ENCODE results near the gene USP53.
"Not testable (repeated sequence)": the region's sequence is repeated elsewhere in the genome, so short reads cannot be mapped to it uniquely, and the experiment has no call there.

Gene USP53

DNA sequence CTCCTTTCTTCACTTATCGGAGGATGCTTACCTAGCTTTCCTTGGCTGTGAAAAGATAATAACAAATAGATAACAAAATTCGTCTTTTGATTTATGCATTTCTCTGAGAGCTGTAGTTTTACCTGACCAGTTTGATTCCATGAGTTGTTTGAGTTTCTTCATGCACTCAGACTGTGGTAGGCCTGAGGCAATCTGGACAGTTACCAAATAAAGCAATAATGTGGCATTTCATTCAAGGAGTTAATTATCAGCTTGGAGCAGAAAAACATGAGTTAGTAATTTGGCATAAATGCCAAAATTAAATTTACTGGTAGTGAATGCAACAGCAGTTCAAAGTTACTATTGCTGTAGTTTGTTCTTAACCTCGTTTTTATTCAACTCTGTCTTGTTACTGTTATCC lies 56.0 kb downstream of the USP53 start:
- no peak for DNase-seq (ENCODE audit: low read depth in 1 of 2, low spot score in 1 of 2)

DNA sequence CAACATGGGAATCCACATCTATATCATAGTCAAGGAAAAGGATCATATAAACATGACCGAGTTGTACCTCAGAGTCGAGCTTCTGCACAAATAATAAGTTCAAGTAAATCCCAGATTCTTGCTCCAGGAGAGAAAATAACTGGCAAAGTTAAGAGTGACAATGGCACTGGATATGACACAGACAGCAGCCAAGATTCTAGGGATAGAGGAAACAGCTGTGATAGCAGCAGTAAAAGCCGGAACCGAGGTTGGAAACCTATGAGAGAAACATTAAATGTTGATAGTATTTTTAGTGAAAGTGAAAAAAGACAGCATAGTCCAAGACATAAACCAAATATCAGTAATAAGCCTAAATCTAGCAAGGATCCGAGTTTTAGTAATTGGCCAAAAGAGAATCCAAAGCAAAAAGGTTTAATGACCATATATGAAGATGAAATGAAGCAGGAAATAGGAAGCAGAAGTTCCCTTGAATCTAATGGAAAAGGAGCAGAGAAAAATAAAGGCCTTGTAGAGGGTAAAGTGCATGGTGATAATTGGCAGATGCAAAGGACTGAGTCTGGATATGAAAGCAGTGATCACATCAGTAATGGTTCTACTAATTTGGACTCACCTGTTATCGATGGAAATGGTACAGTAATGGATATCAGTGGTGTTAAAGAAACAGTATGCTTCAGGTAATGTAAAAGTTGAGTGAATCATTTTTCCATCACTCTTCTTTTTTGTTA lies 59.0 kb downstream of the USP53 start:
- DNase-seq (ENCODE audit: low read depth in 1 of 2, low spot score in 1 of 2): no peak

DNA sequence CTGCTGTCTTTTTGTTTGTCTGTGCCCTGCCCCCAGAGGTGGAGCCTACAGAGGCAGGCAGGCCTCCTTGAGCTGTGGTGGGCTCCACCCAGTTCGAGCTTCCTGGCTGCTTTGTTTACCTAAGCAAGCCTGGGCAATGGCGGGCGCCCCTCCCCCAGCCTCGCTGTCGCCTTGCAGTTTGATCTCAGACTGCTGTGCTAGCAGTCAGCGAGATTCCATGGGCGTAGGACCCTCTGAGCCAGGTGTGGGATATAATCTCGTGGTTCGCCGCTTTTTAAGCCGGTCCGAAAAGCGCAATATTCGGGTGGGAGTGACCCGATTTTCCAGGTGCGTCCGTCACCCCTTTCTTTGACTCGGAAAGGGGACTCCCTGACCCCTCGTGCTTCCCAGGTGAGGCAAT lies 67.0 kb downstream of the USP53 start:
- not testable (repeated sequence) for DNase-seq (ENCODE audit: low read depth in 1 of 2, low spot score in 1 of 2)

DNA sequence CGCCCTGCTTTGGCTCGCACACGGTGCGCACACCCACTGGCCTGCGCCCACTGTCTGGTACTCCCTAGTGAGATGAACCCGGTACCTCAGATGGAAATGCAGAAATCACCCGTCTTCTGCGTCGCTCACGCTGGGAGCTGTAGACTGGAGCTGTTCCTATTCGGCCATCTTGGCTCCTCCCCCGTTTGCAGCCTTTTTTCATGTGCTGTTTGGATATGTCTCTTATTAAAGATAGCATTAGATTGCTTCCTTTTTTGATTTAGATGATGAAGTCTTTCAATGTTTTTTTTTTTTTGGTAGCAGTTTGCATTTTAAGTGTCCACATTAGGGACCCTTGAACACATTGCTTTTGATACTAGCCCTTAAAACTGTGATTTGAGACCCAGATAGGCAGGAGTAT lies 67.4 kb downstream of the USP53 start:
- not testable (repeated sequence) for DNase-seq (ENCODE audit: low read depth in 1 of 2, low spot score in 1 of 2)

DNA sequence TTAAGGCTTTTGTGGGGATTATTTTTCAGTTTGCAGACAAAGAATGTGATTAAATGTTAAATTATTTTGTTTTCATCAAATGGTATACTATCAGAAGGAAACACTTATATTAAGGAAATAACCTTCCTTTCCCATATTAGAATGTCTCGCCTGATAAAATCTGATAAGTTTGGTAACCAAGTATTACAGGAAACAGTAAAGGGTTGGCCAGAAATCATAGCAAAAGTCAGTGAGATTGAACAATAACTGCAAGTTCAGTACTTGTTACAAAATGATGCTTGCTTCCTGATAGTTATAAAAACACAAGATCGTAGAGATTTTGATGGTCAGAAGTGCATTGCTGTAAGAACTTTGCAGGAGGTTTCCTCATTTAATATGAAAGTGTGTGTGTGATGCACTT lies 68.9 kb downstream of the USP53 start:
- DNase-seq (ENCODE audit: low read depth in 1 of 2, low spot score in 1 of 2): no peak

DNA sequence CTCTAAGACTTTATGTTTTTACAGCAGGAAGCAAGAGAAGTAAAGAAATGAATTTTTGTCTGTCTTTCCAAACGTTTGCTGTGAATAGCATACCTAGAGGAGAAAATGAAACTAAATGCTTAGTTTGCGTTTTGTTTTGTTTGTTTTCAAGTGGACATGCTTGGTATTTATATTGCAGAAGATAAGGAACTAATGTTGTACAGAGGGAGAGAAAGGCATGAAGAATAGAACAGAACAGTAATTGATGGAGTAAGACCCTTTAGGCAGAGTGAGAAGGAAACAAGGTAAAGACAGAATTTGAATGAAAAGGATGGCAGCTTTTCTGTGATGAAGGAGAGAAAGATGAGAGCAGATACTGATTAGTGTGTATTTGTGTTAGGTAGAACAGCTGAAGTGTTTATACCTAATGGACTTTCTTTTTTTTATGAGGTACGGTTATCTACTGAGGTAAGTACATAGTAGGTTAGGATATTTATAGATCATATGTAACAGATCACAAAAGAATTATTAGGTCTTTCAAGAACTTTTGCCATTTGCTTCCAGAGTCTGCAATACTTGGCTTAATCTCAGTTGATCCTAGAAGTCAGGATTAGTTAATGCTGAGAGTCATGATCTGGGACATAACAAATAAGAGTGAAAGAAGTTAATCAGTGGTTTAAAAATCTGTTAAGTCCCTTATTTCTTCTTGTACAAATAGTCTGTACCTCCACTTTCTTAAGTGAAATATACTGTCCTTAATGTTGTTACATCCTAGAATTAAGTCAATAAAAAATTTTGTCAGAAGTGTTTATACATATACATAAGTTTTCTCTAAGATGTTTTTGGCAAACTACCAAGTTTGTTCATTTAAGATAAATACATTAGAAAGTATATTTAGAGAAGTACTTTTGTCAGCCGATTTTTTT lies 72.6 kb downstream of the USP53 start:
- no peak for DNase-seq (ENCODE audit: low read depth in 1 of 2, low spot score in 1 of 2)

DNA sequence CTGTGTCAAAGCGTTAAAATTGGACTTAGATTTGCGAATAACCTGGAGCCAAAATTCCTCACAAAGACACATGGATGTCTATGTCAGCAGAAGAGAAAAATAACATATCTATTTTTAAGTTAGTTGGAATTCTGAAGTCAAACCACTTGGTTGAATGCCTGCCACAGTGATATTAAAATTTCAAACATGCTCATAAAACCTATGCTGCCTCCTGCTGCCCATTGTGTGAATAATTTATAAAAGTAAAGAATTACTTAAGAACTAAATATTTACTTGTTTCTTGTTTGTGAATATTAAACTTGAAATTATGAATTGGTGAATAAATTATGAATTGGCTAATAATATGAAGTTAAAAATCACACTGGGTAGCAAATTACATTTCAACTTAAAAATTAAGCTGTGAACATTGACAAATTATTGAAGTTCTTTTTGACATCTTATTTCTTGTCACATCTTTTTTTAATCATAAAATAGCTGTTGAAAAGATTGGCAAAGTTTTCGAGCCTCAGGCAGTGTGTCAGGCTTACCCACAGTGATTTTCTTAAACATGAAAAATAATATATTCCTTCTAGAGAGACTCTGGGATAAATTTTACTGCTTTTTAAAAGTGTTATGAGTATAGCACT lies 74.0 kb downstream of the USP53 start:
- DNase-seq (ENCODE audit: low read depth in 1 of 2, low spot score in 1 of 2): peak in 1 of 2 donors; percentile 25

DNA sequence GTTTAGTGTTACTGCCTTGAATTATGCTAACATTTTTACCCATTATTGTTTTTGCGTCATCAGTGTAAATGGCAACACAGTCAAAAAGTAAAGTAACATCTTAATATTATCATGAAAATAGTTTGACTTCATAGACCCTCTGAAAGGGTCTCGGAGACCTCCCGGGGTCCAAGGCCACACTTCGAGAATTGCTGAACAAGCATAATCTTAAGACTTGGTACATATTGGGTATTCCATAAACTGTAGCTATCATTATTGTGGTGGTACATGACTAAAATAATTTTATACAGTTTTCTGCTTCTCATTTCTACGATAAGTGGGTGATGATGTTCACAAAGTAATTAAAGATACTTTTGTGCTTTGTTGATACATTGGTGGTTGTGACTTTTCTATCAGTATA lies 76.8 kb downstream of the USP53 start:
- DNase-seq (ENCODE audit: low read depth in 1 of 2, low spot score in 1 of 2): no peak

DNA sequence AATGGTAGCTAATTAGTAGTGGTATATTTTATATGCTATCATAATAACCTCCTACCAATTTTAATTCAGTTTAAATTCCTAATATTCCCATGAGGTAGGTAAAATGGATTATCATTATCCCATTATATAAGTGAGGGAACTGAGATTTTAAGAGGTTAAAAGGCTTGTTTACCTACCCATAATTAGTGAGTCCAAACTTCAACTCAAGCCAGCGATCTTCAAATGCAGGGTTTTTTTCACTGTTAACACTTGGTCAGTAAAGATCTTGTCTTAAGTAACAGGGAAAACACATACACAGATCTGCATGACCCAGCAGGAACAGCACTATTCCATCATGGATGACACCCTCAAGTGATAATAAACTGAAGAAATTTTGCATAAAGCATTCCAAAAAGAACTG lies 78.1 kb downstream of the USP53 start:
- no peak for DNase-seq (ENCODE audit: low read depth in 1 of 2, low spot score in 1 of 2)

DNA sequence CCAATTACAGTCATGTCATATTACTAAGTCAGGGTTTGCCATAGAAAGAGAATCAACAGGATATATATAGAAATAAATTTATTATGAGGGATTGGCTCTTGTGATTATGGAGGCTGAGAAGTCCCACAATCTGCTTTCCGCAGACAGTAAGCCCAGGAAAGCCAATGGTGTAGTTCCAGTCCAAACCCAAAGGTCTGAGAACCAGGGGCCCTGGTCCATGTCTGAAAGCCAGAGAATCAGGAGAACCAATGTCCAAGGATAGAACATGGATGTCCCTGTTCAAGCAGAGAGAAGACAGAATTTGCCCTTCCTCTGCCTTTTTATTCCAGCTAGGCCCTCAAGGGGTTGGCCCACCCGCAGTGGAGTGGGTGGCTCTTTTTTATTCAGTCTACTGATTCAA lies 83.8 kb downstream of the USP53 start:
- DNase-seq (ENCODE audit: low read depth in 1 of 2, low spot score in 1 of 2): no peak

DNA sequence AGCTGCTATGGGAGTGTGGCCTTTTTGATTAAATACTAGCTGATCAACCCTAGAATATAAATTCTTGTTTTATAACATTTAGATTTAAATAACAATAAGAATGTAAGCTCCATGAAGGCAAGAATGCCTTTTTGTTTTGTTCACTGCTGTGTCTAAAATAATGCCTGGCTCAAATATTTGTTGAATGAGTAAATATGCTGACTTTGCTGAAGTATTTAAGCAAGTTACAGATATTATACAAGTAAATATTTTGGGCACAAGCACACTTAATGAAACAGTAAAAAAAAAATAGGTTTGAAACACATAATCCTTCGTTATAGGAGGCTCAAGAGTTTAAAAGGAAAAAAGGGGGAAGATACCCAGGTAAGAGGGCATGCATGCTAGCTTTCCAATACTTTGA lies 85.3 kb downstream of the USP53 start:
- no peak for DNase-seq (ENCODE audit: low read depth in 1 of 2, low spot score in 1 of 2)

DNA sequence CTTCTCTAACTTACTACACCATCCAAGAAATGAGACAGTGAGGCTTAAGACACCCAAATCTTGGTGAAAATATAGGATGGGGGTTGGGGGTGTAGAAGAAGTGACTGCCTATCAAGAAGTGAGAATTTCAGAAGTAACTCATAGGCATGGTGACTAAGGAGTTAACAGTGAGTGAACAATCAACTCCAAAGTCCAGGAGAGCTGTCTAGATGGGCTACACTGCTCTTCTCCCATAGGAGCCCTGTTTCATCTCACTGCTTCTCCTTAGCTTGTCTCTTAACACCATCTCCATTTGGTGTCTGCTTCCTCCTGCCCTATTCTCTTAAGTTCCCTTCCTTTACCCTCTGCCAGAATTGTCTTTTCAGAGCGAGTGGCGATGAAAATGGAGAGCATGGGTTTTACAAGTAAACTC lies 86.8 kb downstream of the USP53 start:
- DNase-seq (ENCODE audit: low read depth in 1 of 2, low spot score in 1 of 2): no peak

DNA sequence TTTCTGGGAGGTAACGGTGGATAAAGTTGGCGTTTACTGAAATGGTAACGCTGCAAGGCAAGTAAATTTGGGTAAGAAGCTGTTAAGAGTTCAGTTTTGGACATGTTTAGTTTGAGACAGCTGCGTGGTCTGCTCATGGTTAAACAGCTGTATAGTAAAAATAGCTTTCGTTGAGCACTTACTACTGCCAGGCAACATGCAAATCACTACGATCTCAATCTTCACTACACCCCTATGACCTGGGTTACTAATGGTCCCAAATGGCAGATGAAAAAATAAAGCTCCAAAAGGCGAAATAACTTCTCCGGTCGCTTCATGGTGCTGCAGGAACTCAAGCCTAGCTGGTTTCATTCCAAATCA lies 87.2 kb downstream of the USP53 start:
- no peak for DNase-seq (ENCODE audit: low read depth in 1 of 2, low spot score in 1 of 2)

DNA sequence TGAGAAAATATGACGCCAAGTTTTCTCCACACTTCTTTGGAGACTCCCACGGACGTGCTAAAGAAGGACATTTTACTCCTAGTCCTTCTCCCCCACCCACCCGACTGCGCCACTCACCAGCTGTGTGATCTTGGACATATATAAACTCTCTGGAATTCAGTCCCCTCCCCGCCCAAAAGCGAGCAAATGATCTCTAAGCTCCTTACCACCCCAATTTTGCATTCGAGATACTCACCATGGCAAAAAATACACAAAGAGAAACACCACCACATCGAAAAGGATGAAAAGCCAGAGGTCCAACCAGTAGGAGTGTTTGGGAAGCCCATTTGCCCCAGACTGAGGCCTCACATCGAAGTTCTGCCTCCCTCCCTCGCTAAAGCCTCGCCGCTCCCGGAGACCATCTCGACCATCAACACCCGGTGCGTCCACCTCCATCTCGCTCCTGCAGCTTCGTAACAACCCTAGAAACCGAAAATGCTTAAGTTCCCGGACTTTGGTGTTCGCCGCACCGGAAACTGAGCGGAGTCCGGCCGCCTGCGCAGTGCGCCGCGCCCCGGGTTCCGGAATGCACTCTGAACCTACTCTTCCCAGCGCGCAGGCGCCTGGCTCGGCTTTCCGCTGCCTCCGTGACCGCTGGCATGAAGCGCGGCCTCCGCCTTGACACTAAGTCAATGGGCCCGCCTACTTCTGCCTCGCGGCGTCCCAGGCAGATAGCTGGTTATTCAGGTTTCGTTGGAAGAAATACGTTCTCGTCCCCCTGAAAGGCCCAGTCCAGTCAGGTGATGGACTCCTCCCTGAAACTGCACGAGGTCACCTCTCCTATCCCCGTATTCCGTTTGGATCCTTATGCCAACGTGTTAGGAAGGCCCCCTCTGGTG lies 87.8 kb downstream of the USP53 start:
- DNase-seq (ENCODE audit: low read depth in 1 of 2, low spot score in 1 of 2): peak; percentile 80 to 87

DNA sequence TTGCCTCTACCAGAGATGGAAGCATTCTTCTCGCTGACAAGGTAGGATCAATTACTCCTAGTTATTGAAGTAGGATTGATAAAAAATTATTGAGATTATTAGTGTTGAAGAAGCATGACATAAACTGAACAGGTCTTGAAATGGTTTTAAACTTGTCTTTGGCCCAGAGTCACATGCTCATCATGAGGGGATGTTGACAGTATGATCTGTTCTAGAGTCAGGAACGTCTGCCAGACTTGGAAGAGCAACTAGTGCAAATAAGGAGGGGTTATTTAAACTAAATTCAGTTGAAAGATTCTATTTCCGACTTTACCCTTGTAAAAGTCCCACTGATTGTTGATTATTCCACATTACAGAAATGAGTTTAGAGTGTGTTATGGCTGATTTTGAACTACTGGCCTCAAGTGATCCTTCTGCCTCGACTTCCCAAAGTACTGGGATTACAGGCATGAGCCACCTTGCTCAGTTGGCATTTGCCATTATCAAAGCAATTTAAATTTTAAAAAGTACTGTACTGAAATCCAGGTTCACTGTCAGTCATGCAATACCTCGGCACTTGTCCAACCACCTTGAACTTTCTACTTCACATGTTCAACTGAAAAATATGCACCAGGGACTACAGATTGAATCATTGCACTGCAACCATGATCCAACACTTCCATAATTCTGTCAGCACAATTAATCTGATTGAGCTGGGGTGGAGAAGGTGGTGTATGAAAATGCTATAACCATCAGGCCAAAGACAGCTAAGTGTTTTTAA lies 89.7 kb downstream of the USP53 start:
- no peak for DNase-seq (ENCODE audit: low read depth in 1 of 2, low spot score in 1 of 2)

DNA sequence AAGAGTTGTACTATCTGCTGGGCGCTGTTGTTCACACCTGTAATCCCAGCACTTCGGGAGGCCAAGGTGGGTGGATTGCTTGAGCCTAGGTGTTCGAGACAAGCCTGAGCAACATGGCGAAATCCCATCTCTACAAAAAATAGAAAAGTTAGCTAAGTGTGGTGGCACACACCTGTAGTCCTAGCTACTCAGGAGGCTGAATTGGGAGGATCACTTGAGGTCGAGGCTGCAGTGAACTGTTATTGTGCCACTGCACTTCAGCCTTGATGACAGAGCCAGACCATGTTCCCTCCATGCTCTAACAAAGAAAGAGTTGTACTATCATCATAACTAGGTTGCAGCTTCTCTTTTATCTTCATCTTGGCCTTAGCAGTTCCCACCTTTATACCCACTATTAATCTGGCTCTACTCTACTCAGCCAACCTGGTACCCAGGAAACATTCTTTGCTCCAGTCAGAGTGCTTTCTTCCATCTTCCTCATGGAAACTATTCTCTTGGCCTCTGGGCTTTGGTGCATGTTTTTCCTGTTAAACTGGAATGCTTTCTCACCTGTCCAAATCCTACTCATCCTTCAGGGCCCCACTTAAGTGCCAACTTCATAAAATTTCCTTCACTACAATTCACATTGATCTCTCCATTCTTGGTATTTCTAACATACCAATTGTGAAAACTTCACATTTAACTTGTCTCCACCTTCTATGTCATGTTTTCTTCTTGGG lies 91.2 kb downstream of the USP53 start:
- no peak for DNase-seq (ENCODE audit: low read depth in 1 of 2, low spot score in 1 of 2)

DNA sequence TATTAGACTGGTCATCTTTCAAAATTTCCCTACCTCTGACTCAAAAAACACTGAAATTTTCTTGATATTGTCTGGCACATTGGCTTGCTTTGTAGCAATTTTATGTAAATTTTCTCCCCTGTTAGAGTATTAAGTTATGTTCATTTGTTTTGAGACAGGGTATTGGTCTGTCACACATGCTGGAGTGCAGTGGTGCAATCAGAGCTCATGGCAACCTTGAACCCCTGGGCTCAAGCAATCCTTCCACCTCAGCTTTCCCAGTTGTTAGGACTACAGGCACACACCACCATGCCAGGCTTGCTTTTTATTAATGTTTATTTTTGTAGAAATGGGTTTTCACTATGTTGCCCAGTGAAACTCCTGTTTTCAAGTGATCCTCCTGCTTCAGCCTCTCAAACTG lies 91.9 kb downstream of the USP53 start:
- DNase-seq (ENCODE audit: low read depth in 1 of 2, low spot score in 1 of 2): no peak

DNA sequence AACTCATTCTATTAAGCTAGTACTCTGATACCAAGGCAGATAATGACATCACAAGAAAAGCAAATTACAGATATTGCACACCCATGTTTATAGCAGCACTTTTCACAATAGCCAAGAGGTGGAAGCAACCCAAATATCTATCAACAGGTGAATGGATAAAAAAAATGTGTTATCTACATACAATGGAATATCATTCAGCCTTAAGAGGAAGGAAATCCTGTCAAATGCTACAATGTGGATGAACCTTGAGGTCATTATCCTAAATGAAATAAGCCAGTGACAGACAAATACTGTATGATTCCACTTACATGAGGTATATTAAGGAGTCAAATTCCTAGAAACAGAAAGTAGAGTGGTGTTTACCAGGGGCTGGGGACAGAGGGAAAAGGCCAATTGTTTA lies 95.1 kb downstream of the USP53 start:
- no peak for DNase-seq (ENCODE audit: low read depth in 1 of 2, low spot score in 1 of 2)

DNA sequence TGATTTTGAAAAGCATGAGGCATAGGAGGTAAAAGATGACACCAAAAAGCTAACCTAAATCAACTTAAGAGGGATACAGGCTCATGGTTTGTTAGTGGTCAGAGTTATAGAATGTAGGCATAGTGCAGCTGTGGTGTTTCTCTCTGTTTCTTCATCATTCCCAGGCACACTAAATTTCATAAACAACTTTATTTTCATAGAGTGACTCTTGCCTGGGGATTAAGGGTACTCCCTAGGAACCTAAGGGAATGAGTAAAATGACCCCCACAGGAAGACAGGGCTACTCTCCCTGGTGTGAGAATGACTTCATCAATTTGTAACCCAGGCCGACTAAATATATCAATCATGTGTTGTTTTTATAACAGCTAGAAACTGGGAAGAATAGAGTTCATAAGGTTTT lies 98.3 kb downstream of the USP53 start:
- no peak for DNase-seq (ENCODE audit: low read depth in 1 of 2, low spot score in 1 of 2)

DNA sequence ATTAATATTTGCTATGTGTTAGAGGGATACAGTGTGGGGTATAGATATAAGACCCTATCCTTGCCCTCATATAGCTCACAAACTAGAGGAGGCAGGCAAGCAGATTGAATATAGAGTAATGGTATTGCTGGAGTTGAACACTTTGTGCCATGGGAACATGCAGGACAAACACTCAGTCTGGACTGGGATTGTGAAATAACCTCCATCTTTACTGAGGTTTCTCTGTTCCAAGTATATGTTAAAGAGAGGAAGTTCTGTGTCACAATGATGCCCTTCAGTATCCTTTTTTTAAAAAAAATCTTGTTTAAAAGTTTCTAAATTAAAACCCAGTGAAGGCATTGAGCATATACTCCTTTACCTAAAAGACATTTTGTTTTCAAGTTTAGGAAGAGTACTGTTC lies 100.7 kb downstream of the USP53 start:
- no peak for DNase-seq (ENCODE audit: low read depth in 1 of 2, low spot score in 1 of 2)
